Measurements from ENCODE around the gene YBX3. TPM values are rescaled to one million over a fixed set of nuclear protein-coding genes. Genes with fewer than 3 reads are reported as not detected.

The YBX3 gene
- total and polyA plus RNA-seq, 2 of the 13 experiments (the other 11 are each of a cell fraction or from before 2014, with no cell fraction given): 77.5 to 99.6 TPM

- TF ChIP-seq, protein P1, sequence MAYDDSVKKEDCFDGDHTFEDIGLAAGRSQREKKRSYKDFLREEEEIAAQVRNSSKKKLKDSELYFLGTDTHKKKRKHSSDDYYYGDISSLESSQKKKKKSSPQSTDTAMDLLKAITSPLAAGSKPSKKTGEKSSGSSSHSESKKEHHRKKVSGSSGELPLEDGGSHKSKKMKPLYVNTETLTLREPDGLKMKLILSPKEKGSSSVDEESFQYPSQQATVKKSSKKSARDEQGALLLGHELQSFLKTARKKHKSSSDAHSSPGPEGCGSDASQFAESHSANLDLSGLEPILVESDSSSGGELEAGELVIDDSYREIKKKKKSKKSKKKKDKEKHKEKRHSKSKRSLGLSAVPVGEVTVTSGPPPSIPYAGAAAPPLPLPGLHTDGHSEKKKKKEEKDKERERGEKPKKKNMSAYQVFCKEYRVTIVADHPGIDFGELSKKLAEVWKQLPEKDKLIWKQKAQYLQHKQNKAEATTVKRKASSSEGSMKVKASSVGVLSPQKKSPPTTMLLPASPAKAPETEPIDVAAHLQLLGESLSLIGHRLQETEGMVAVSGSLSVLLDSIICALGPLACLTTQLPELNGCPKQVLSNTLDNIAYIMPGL (CRISPR knock-in tag; IDR thresholded peaks at IDR 0.05; ENCODE audit: borderline replicate concordance in 1 of 2, low read depth in 1 of 2): no peak
These were observed 22.5 kb downstream of the YBX3 start (continued) for GRCh38 chr12:10700581-10700980.

- Histone ChIP-seq H3K36me3 (replicated peaks in 1 of 2; ENCODE audit: control insufficient read depth in 1 of 2, insufficient read depth in 2 of 2, low read length in 2 of 2) (peaks cover 2 to 45% of the 10 kb centered on the region in 2 experiments; a peak in 4 of 5 replicates), H3K9ac (ENCODE audit: insufficient read depth, low read depth, low read length) (no peak overlapping the region), H3K27ac (ENCODE audit: extremely low read length, insufficient read depth, low read length) (no peak overlapping the region), H3K79me2 (ENCODE audit: insufficient read depth, low read length) (no peaks in the 10 kb centered on the region), H3K4me1 (ENCODE audit: insufficient read depth, low read length) (no peaks in the 10 kb centered on the region), H3K27me3 (ENCODE audit: control insufficient read depth in 1 of 2, insufficient read depth in 2 of 2, low read length in 2 of 2) (no peaks in the 10 kb centered on the region), H3K4me3 (replicated peaks in 1 of 3; ENCODE audit: insufficient read depth in 1 of 3, low read depth in 2 of 3, low read length in 3 of 3) (no peak overlapping the region), H3K4me2 (ENCODE audit: low read depth, low read length) (no peak overlapping the region), H3K9me3 (ENCODE audit: low read length) (no peaks in the 10 kb centered on the region), H2AFZ (ENCODE audit: low read length) (no peak overlapping the region), H4K20me1 (ENCODE audit: insufficient read depth, low read length) (no peaks in the 10 kb centered on the region)
- DNase-seq (ENCODE audit: low spot score): no peak
- POLR2A ChIA-PET: no interaction called here
- CTCF ChIA-PET (ENCODE audit: low intra/inter-chr PET ratio, low total read pairs): no interaction called here
- intact Hi-C loops (cut with micrococcal nuclease; ENCODE audit: unreplicated experiment) (no loop called here), in situ Hi-C loops (cut with HindIII; ENCODE audit: extremely low pct_ligation_motif_present, low pct_unique_long_range_greater_than_20kb) (no loop called here)
- no peak for FAIRE-seq
- 95% methylated on average over 1 of the region's 1 CpG for WGBS (ENCODE audit: low lambda C conversion rate)
- no peak for TF ChIP-seq ZFP62 (CRISPR knock-in tag; IDR thresholded peaks at IDR 0.05)
- 0 out of 4 replicates have a peak, but pooled peaks of 1 of the 2 experiments have one; percentile 19 for TF ChIP-seq MAFK (conservative IDR thresholded peaks at IDR 0.05 in 1 of 2, IDR thresholded peaks at IDR 0.05 in 1 of 2; ENCODE audit: low read length in 2 of 2)
- no TSS peak for BruUV-seq (replicated peaks)
- ATAC-seq: no peak
These were observed 25.3 kb downstream of the YBX3 start for GRCh38 chr12:10697862-10698261.

DNA sequence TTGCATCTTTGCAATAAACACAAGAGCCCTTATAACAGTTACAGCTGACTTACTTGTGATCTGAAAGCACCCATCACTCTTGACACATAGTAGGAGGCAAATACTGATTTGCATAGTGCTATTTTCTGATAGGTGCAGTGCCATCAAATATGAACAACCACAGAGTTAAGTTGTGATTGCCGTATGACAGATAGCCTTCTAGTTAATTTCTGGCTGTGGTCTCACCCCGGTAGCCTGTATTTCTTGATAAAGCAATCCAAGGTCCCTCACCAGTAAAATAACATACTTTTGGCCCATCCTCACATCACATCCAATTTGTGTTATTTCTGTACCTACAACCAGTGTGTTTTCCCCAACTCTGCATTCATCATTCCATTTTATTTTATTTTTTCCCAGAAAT is 26.0 kb downstream of the YBX3 start:
- Histone ChIP-seq H4K20me1 (ENCODE audit: insufficient read depth, low read length) (no peaks in the 10 kb centered on the region), H2AFZ (ENCODE audit: low read length) (no peak overlapping the region), H3K4me2 (ENCODE audit: low read depth, low read length) (no peak overlapping the region), H3K27ac (ENCODE audit: extremely low read length, insufficient read depth, low read length) (no peak overlapping the region), H3K36me3 (replicated peaks in 1 of 2; ENCODE audit: control insufficient read depth in 1 of 2, insufficient read depth in 2 of 2, low read length in 2 of 2) (peaks cover 2 to 40% of the 10 kb centered on the region in 2 experiments; a peak in 4 of 5 replicates), H3K79me2 (ENCODE audit: insufficient read depth, low read length) (no peaks in the 10 kb centered on the region), H3K27me3 (ENCODE audit: control insufficient read depth in 1 of 2, insufficient read depth in 2 of 2, low read length in 2 of 2) (no peaks in the 10 kb centered on the region), H3K4me1 (ENCODE audit: insufficient read depth, low read length) (no peaks in the 10 kb centered on the region), H3K9ac (ENCODE audit: insufficient read depth, low read depth, low read length) (no peak overlapping the region), H3K9me3 (ENCODE audit: low read length) (no peaks in the 10 kb centered on the region), H3K4me3 (replicated peaks in 1 of 3; ENCODE audit: insufficient read depth in 1 of 3, low read depth in 2 of 3, low read length in 3 of 3) (no peak overlapping the region)
- CTCF ChIA-PET (ENCODE audit: low intra/inter-chr PET ratio, low total read pairs): no interaction called here
- in situ Hi-C loops (cut with HindIII; ENCODE audit: extremely low pct_ligation_motif_present, low pct_unique_long_range_greater_than_20kb) (no loop called here), intact Hi-C loops (cut with micrococcal nuclease; ENCODE audit: unreplicated experiment) (no loop called here)
- no TSS peak for BruUV-seq (replicated peaks)
- FAIRE-seq: no peak
- POLR2A ChIA-PET: no interaction called here
- no peak for ATAC-seq
- 100% methylated on average over 2 of the region's 2 CpGs for WGBS (ENCODE audit: low lambda C conversion rate)
- DNase-seq (ENCODE audit: low spot score): no peak
- TF ChIP-seq NFIC (IDR thresholded peaks at IDR 0.05; ENCODE audit: low read length) (no peak), ERF (CRISPR knock-in tag; IDR thresholded peaks at IDR 0.05) (no peak), ARHGAP35 (CRISPR knock-in tag; IDR thresholded peaks at IDR 0.05; ENCODE audit: borderline replicate concordance) (no peak), THAP11 (CRISPR knock-in tag; IDR thresholded peaks at IDR 0.05) (no peak), KAT7 (CRISPR knock-in tag; IDR thresholded peaks at IDR 0.05; ENCODE audit: borderline replicate concordance) (no peak), FOXK1 (CRISPR knock-in tag; IDR thresholded peaks at IDR 0.05; ENCODE audit: borderline replicate concordance, low read depth) (no peak), ZNF432 (CRISPR knock-in tag; IDR thresholded peaks at IDR 0.05; ENCODE audit: borderline replicate concordance) (no peak), ZNF264 (CRISPR knock-in tag; IDR thresholded peaks at IDR 0.05) (no peak), HCFC1 (IDR thresholded peaks at IDR 0.05; ENCODE audit: low read depth, low read length) (no peak), ZNF558 (CRISPR knock-in tag; IDR thresholded peaks at IDR 0.05; ENCODE audit: borderline replicate concordance) (no peak), MAZ (IDR thresholded peaks at IDR 0.05; ENCODE audit: borderline replicate concordance, low read depth, low read length) (no peak), MAZ (CRISPR knock-in tag; IDR thresholded peaks at IDR 0.05; ENCODE audit: low read depth) (no peak), PRMT3 (CRISPR knock-in tag; IDR thresholded peaks at IDR 0.05; ENCODE audit: borderline replicate concordance, low read depth) (no peak)
- TF ChIP-seq, protein P2, sequence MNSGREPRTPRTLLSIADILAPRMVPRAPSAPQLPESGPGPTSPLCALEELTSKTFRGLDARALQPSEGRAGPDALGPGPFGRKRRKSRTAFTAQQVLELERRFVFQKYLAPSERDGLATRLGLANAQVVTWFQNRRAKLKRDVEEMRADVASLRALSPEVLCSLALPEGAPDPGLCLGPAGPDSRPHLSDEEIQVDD (CRISPR knock-in tag; IDR thresholded peaks at IDR 0.05; ENCODE audit: borderline replicate concordance): no peak

Data from HepG2 (cell line).